Activated T-helper 1 cell treated with Interleukin-2 at 50 U/mL for 16 hours (primary cell): ENCODE data around the gene YIPF7.

Experiments used
- DNase-seq: peaks from one replicate; pipeline ENCODE4 v3.0.0-alpha.2; 2020; ENCODE audit warnings: low read depth

The YIPF7 gene

GRCh38 chr4:44616621-44617020, 34.8 kb downstream of the YIPF7 start:
- DNase-seq: no peak

- DNase-seq: no peak
Measured at GRCh38 chr4:44583393-44583792, 68.0 kb downstream of the YIPF7 start.

- DNase-seq: no peak
Measured at GRCh38 chr4:44580231-44580630, 71.2 kb downstream of the YIPF7 start.

GRCh38 chr4:44578954-44579353, 72.5 kb downstream of the YIPF7 start:
- no peak for DNase-seq
